B cell (primary cell): ENCODE measurements around the gene SERGEF. TPM values are rescaled to one million over a fixed set of nuclear protein-coding genes. Genes with fewer than 3 reads are reported as not detected.

Experiments used
- ATAC-seq: fragments of 200-7000 bp; cut with Tn5 transposase; one replicate; pipeline ENCODE4 v1.10.0; 2021; ENCODE audit warnings: low read depth, mild to moderate bottlenecking, moderate number of reproducible peaks, moderate library complexity
- CTCF ChIA-PET: fragments of 350-600 bp; sonication (Branson Sonifier 250); formaldehyde crosslinking; loops from one replicate; lab custom pipeline; 2021; ENCODE audit warnings: antibody characterized with exemption, inconsistent platforms; lab: Charles Lee
- POLR2A ChIA-PET: fragments of 350-600 bp; sonication (Branson Sonifier 250); formaldehyde crosslinking; loops from one replicate; lab custom pipeline; 2021; ENCODE audit warnings: antibody characterized with exemption; lab: Charles Lee
- DNase-seq: peaks from one replicate; pipeline ENCODE4 v3.0.0; 2013
- H2AFZ ChIP-seq: 2 replicates; pipeline ENCODE4 v1.6.1; 2012; ENCODE audit warnings: mild to moderate bottlenecking, low read depth, low read length; ENCODE audit not compliant: insufficient read depth, poor library complexity, severe bottlenecking
- H3K27ac ChIP-seq, 2 donors: 1 replicate in 1 of 2; 2 replicates in 1 of 2; pipeline ENCODE4 v1.5.1; 2012 to 2013; ENCODE audit warnings: low read length in 2 of 2, mild to moderate bottlenecking in 2 of 2, moderate library complexity in 1 of 2
- H3K27me3 ChIP-seq, 4 experiments: fragments of 200-600 bp in 1 of 4; sonication (generic) in 1 of 4; replicated peaks in 1 of 4; 1 replicate in 2 of 4; 2 replicates in 2 of 4; pipeline versions ENCODE4 v1.6.1 to v1.7.0; 2013 to 2016; ENCODE audit warnings: low read length in 3 of 4, mild to moderate bottlenecking in 2 of 4, mixed read lengths in 1 of 4, moderate library complexity in 1 of 4; ENCODE audit not compliant: insufficient read depth in 4 of 4, control insufficient read depth in 3 of 4; ENCODE audit errors: control extremely low read depth in 1 of 4
- H3K36me3 ChIP-seq, 2 experiments: replicated peaks in 1 of 2; 1 replicate in 1 of 2; 2 replicates in 1 of 2; pipeline versions ENCODE4 v1.6.1 to v1.7.1; 2013; ENCODE audit warnings: low read length in 1 of 2; ENCODE audit not compliant: insufficient read depth in 2 of 2, control insufficient read depth in 1 of 2; ENCODE audit errors: control extremely low read depth in 1 of 2, extremely low read depth in 1 of 2
- H3K4me1 ChIP-seq, 2 donors: fragments of 200-600 bp in 1 of 2; sonication (generic) in 1 of 2; 1 replicate in 1 of 2; 2 replicates in 1 of 2; pipeline versions ENCODE4 v1.5.1 to v1.6.1; 2013 to 2017; ENCODE audit warnings: low read length in 2 of 2; ENCODE audit not compliant: control insufficient read depth in 2 of 2, insufficient read depth in 2 of 2
- H3K4me2 ChIP-seq: replicated peaks from 2 replicates; pipeline ENCODE3; 2012; ENCODE audit warnings: mild to moderate bottlenecking, low read depth, low read length; ENCODE audit not compliant: poor library complexity, severe bottlenecking
- H3K4me3 ChIP-seq, 5 experiments: fragments of 200-600 bp in 1 of 5; sonication (generic) in 1 of 5; 1 replicate in 3 of 5; 2 replicates in 2 of 5; pipeline versions ENCODE4 v1.5.1 to v1.7.0; 2011 to 2016; ENCODE audit warnings: low read length in 4 of 5, mild to moderate bottlenecking in 4 of 5, low read depth in 2 of 5, control low read depth in 1 of 5, moderate library complexity in 1 of 5; ENCODE audit not compliant: insufficient read depth in 1 of 5; ENCODE audit errors: control extremely low read depth in 1 of 5, extremely low read depth in 1 of 5
- H3K79me2 ChIP-seq: fragments of 200-600 bp; sonication (generic); one replicate; pipeline ENCODE4 v1.6.0; 2016; ENCODE audit warnings: low read length; ENCODE audit not compliant: control insufficient read depth, insufficient read depth
- H3K9ac ChIP-seq: fragments of 200-600 bp; sonication (generic); 2 replicates; pipeline ENCODE4 v1.6.1; 2017; ENCODE audit warnings: mild to moderate bottlenecking, low read length, moderate library complexity
- H3K9me3 ChIP-seq, 3 donors: one replicate each; pipeline versions ENCODE4 v1.6.1 to v1.7.1; 2013; ENCODE audit warnings: low read length in 2 of 3; ENCODE audit not compliant: control insufficient read depth in 2 of 3, insufficient read depth in 1 of 3; ENCODE audit errors: control extremely low read depth in 1 of 3
- H4K20me1 ChIP-seq: 2 replicates; pipeline ENCODE4 v1.6.0; 2012; ENCODE audit warnings: mild to moderate bottlenecking, low read length; ENCODE audit not compliant: insufficient read depth, control insufficient read depth, poor library complexity, severe bottlenecking
- H3K27ac Mint-ChIP-seq: one replicate; pipeline ENCODE4 v1.8.0; 2021; ENCODE audit warnings: mixed read lengths
- H3K27me3 Mint-ChIP-seq: one replicate; pipeline ENCODE4 v1.8.0; 2021; ENCODE audit warnings: mixed read lengths
- H3K4me1 Mint-ChIP-seq: one replicate; pipeline ENCODE4 v1.8.0; 2021; ENCODE audit warnings: mixed read lengths
- H3K4me3 Mint-ChIP-seq: one replicate; pipeline ENCODE4 v1.8.0; 2021; ENCODE audit warnings: mixed read lengths
- H3K9me3 Mint-ChIP-seq: one replicate; pipeline ENCODE4 v1.8.0; 2022; ENCODE audit warnings: mixed read lengths; ENCODE audit not compliant: insufficient read depth
- CTCF ChIP-seq: fragments of 200-600 bp; IDR thresholded peaks from one replicate; pipeline ENCODE4 v1.8.0; 2022; ENCODE audit warnings: antibody characterized with exemption, mild to moderate bottlenecking
- EZH2 ChIP-seq: IDR thresholded peaks from 2 replicates; pipeline ENCODE4 v1.6.1; 2012; ENCODE audit warnings: borderline replicate concordance, low read depth, mild to moderate bottlenecking, moderate library complexity, low read length; ENCODE audit not compliant: insufficient read depth, poor library complexity, severe bottlenecking
- WGBS: methylation state at CpG from one replicate; pipeline ENCODE4 v1.1.5; 2013; ENCODE audit warnings: missing lambda C conversion rate; ENCODE audit not compliant: insufficient coverage; 5-methylcytosine and 5-hydroxymethylcytosine counted together
- intact Hi-C: fragments of 100-400 bp; cut with micrococcal nuclease; formaldehyde crosslinking; loops from one replicate; pipeline ENCODE4 v1.10.0; 2022
- polyA plus RNA-seq: library from polyadenylated mRNA; depleted of rRNA; stranded (reverse); fragments of >200 nt; gene quantifications from 2 replicates; pipeline ENCODE4 v1.2.3, GENCODE V29; 2012
- total RNA-seq, 2 donors: library from RNA; stranded (reverse); fragments of 120-200 nt in 1 of 2; gene quantifications; 1 replicate in 1 of 2; 2 replicates in 1 of 2; pipeline versions ENCODE4 v1.2.3 to v1.2.4, GENCODE V29; 2013 to 2022

Gene SERGEF
- total and polyA plus RNA-seq, 2 donors (not counting 1 experiment from before 2014, with no cell fraction given) = 24.2 to 54.3 TPM

GRCh38 chr11:17747131-17747955, 265.5 kb downstream of the SERGEF start:
- Histone ChIP-seq H2AFZ (no peak overlapping the region), H3K79me2 (no peaks in the 10 kb centered on the region), H3K4me2 (no peak overlapping the region), H3K4me3 (no peak overlapping the region), H4K20me1 (no peaks in the 10 kb centered on the region), H3K9ac (no peak overlapping the region), H3K27ac (no peak overlapping the region), H3K27me3 (no peaks in the 10 kb centered on the region), H3K9me3 (no peaks in the 10 kb centered on the region), H3K36me3 (no peaks in the 10 kb centered on the region), H3K4me1 (no peaks in the 10 kb centered on the region)
- no peak overlapping the region for H3K4me3 Mint-ChIP-seq
- ATAC-seq (no peak), DNase-seq (no peak)
- ChIA-PET POLR2A (no interaction called here), CTCF (interaction anchor here (1.6 kb wide), 1 partner anchor 16 kb away, joined by 3 read pairs; no protein-coding TSS in a partner anchor)
- intact Hi-C loops = no loop called here
- WGBS = 84% methylated on average over 17 of the region's 19 CpGs
- H3K27me3 Mint-ChIP-seq = peaks cover 37% of the 10 kb centered on the region
- TF ChIP-seq EZH2 (no peak), CTCF (no peak)
- H3K4me1 Mint-ChIP-seq = no peaks in the 10 kb centered on the region
- H3K27ac Mint-ChIP-seq = no peak overlapping the region
- no peaks in the 10 kb centered on the region for H3K9me3 Mint-ChIP-seq

- H3K27ac Mint-ChIP-seq = no peak overlapping the region
- H3K4me1 Mint-ChIP-seq = no peaks in the 10 kb centered on the region
- Histone ChIP-seq H3K4me3 (no peak overlapping the region), H3K36me3 (no peaks in the 10 kb centered on the region), H3K4me2 (no peak overlapping the region), H4K20me1 (no peaks in the 10 kb centered on the region), H3K27ac (no peak overlapping the region), H2AFZ (no peak overlapping the region), H3K27me3 (peaks cover 0 to under 1% (median 0%) of the 10 kb centered on the region in 4 experiments), H3K4me1 (no peaks in the 10 kb centered on the region), H3K9me3 (peaks cover 0 to 6% (median 0%) of the 10 kb centered on the region in 3 donors), H3K9ac (no peak overlapping the region), H3K79me2 (no peaks in the 10 kb centered on the region)
- no peak for DNase-seq
- no peaks in the 10 kb centered on the region for H3K9me3 Mint-ChIP-seq
- ChIA-PET POLR2A (no interaction called here), CTCF (interaction anchor here (1.6 kb wide), 1 partner anchor 14 kb away, joined by 3 read pairs; no protein-coding TSS in a partner anchor)
- intact Hi-C loops = no loop called here
- no peak for TF ChIP-seq EZH2
- no peak for TF ChIP-seq CTCF
- no peak for ATAC-seq
- no peak overlapping the region for H3K4me3 Mint-ChIP-seq
- peaks cover 43% of the 10 kb centered on the region for H3K27me3 Mint-ChIP-seq
- WGBS = 84% methylated on average over 10 of the region's 11 CpGs
Measured at GRCh38 chr11:17746096-17746495, 266.8 kb downstream of the SERGEF start.
